SK-N-MC (cell line): ENCODE measurements around the gene CCNI2.

Experiments used
- EZH2 ChIP-seq: fragments of 200-600 bp; sonication (generic); IDR thresholded peaks from one replicate; pipeline ENCODE4 v1.6.1; 2017; ENCODE audit warnings: antibody characterized with exemption
- POLR2AphosphoS5 ChIP-seq: IDR thresholded peaks from 2 replicates; pipeline ENCODE4 v1.6.1; 2012; ENCODE audit warnings: mild to moderate bottlenecking, low read depth, low read length, borderline replicate concordance

DNA sequence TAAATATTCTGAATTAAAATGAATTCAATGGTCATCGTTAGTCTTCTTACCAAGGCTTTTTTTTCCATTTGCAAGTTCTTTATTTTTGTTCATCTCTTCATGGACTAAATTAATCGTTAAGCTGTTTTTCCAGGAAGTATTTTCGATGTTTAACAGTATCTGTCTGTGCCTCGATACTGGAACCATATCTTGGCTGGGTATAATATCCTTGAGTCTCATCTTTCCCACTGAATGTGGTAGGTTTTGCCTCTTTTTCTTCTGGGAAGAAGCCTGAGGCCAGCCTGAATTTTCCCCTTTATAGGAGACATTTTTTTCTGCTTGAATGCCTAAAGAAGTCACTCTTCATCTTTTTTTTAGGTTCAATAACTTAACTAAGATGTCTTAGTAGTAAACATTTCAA lies 33.8 kb downstream of the CCNI2 start:
- no peak for TF ChIP-seq POLR2AphosphoS5
- no peak for TF ChIP-seq EZH2
